ENCODE results near the gene MEX3C.

MEX3C gene

GRCh38 chr18:51146909-51147308, 50.6 kb downstream of the MEX3C start:
- TF ChIP-seq REST (IDR thresholded peaks at IDR 0.05; ENCODE audit: insufficient read depth in 1 of 2, low read depth in 2 of 2, low read length in 2 of 2), result no peak
- no peak for TF ChIP-seq POLR2AphosphoS5 (IDR thresholded peaks at IDR 0.05; ENCODE audit: low read depth, low read length)
- no peak for TF ChIP-seq FOXP2 (optimal IDR thresholded peaks at IDR 0.05; ENCODE audit: borderline replicate concordance, extremely low read depth, extremely low read length, insufficient read depth)
- TF ChIP-seq SIN3A (IDR thresholded peaks at IDR 0.05; ENCODE audit: borderline replicate concordance, insufficient read depth, low read length), result no peak
- TF ChIP-seq TAF1 (IDR thresholded peaks at IDR 0.05; ENCODE audit: borderline replicate concordance, insufficient read depth, low read length), result no peak

- TF ChIP-seq FOXP2 (optimal IDR thresholded peaks at IDR 0.05; ENCODE audit: borderline replicate concordance, extremely low read depth, extremely low read length, insufficient read depth) (no peak), REST (IDR thresholded peaks at IDR 0.05; ENCODE audit: insufficient read depth in 1 of 2, low read depth in 2 of 2, low read length in 2 of 2) (no peak), POLR2AphosphoS5 (IDR thresholded peaks at IDR 0.05; ENCODE audit: low read depth, low read length) (no peak), TAF1 (IDR thresholded peaks at IDR 0.05; ENCODE audit: borderline replicate concordance, insufficient read depth, low read length) (no peak), SIN3A (IDR thresholded peaks at IDR 0.05; ENCODE audit: borderline replicate concordance, insufficient read depth, low read length) (no peak)
Measured at GRCh38 chr18:51138936-51139335, 58.5 kb downstream of the MEX3C start.

DNA sequence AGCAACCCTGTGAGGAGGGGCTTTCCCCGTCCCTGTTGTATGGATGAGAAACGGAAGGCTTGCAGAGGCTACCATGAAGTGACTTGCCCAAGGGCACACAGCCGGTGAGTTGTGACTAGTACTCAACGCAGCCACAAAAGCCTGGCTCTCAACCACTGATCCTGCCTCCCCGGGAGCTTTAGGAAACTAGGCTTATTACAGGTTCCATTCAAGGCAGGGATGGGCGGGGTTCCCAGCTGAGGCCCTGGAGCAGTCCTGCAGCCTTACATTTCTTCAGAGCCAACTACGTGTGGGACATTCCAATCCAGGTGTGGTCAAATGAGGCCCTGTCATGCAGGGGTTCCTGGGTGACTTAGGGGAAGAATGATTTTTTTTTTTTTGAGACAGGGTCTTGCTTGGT, 59.6 kb downstream of the MEX3C start:
- TF ChIP-seq TAF1 (IDR thresholded peaks at IDR 0.05; ENCODE audit: borderline replicate concordance, insufficient read depth, low read length) (no peak), REST (IDR thresholded peaks at IDR 0.05; ENCODE audit: insufficient read depth in 1 of 2, low read depth in 2 of 2, low read length in 2 of 2) (no peak), FOXP2 (optimal IDR thresholded peaks at IDR 0.05; ENCODE audit: borderline replicate concordance, extremely low read depth, extremely low read length, insufficient read depth) (no peak), SIN3A (IDR thresholded peaks at IDR 0.05; ENCODE audit: borderline replicate concordance, insufficient read depth, low read length) (no peak), POLR2AphosphoS5 (IDR thresholded peaks at IDR 0.05; ENCODE audit: low read depth, low read length) (no peak)

DNA sequence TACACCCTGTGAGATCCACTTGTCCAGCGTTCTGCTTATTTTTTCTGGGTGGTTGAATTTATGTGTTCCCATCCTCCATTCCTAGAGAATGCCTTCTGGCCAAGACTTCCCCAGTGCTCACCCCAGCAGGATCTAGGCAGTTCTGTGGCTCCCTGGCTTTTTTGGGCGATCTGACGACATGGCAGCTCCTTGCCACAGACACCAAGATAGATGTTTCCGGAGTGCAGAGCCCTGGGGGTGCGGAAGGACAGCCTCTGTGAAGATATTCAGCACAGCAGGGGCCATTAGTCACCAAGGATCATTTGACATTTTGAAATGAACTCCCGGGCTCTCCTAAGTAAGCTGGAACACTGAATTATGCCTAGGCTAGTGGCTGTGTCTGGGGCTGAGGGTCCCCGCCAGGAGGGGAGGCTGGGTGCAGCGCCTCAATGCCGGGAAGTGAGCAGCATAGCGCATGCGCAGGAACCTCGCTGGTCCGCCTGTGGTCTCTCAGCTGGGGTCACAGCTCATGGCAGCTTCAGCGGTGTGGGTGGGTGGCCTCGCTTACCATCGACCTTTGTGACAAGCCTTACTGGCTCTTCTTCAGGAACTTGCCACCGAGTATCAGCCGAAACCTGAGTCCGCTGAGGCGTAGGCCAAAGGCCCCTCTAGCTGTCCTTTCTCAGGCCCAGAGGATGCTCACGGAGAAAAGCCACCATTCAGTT, 60.3 kb downstream of the MEX3C start:
- no peak for TF ChIP-seq FOXP2 (optimal IDR thresholded peaks at IDR 0.05; ENCODE audit: borderline replicate concordance, extremely low read depth, extremely low read length, insufficient read depth)

GRCh38 chr18:51135795-51136194, 61.7 kb downstream of the MEX3C start:
- TF ChIP-seq REST (IDR thresholded peaks at IDR 0.05; ENCODE audit: insufficient read depth in 1 of 2, low read depth in 2 of 2, low read length in 2 of 2) (no peak), POLR2AphosphoS5 (IDR thresholded peaks at IDR 0.05; ENCODE audit: low read depth, low read length) (no peak), SIN3A (IDR thresholded peaks at IDR 0.05; ENCODE audit: borderline replicate concordance, insufficient read depth, low read length) (no peak), TAF1 (IDR thresholded peaks at IDR 0.05; ENCODE audit: borderline replicate concordance, insufficient read depth, low read length) (no peak), FOXP2 (optimal IDR thresholded peaks at IDR 0.05; ENCODE audit: borderline replicate concordance, extremely low read depth, extremely low read length, insufficient read depth) (no peak)
